Fibroblast of gingiva (primary cell): Measurements from ENCODE around the gene SLC17A4.

ENCODE experiments used
- DNase-seq: peaks from one replicate; pipeline ENCODE4 v3.0.0-alpha.2; 2011; ENCODE audit warnings: low read depth

SLC17A4 gene

GRCh38 chr6:25821341-25821740, 66.8 kb downstream of the SLC17A4 start:
- DNase-seq: no peak

- DNase-seq: no peak
These were observed 74.8 kb downstream of the SLC17A4 start for GRCh38 chr6:25829375-25829774.

- DNase-seq: no peak
These were observed 75.9 kb downstream of the SLC17A4 start for GRCh38 chr6:25830458-25830857.
